Activated T-cell treated with anti-CD3 and anti-CD28 coated beads, Interleukin-2, amount 50 U/mL, for 4 hours (primary cell): ENCODE measurements around the gene KNL1. TPM values are rescaled to one million over a fixed set of nuclear protein-coding genes. Genes with fewer than 3 reads are reported as not detected.
"Not testable (repeated sequence)": the region's sequence is repeated elsewhere in the genome, so short reads cannot be mapped to it uniquely, and the experiment has no call there.

ENCODE experiments used
- ATAC-seq, 2 donors: fragments of 200-7000 bp; cut with Tn5 transposase; one replicate each; pipeline ENCODE4 v1.10.0; 2021
- DNase-seq: peaks from one replicate; pipeline ENCODE4 v3.0.0-alpha.2; 2020
- H3K27me3 Mint-ChIP-seq: one replicate; pipeline ENCODE4 v1.8.0; 2021; ENCODE audit warnings: low read depth, mixed read lengths
- H3K36me3 Mint-ChIP-seq: one replicate; pipeline ENCODE4 v1.8.0; 2022; ENCODE audit warnings: mixed read lengths; ENCODE audit not compliant: insufficient read depth
- H3K4me1 Mint-ChIP-seq: one replicate; pipeline ENCODE4 v1.8.0; 2021; ENCODE audit warnings: low read depth, mixed read lengths
- H3K4me3 Mint-ChIP-seq: one replicate; pipeline ENCODE4 v1.8.0; 2021; ENCODE audit warnings: mild to moderate bottlenecking, moderate library complexity, mixed read lengths
- H3K9me3 Mint-ChIP-seq: one replicate; pipeline ENCODE4 v1.8.0; 2021; ENCODE audit warnings: mixed read lengths
- total RNA-seq, 3 donors: library from RNA; stranded (reverse); gene quantifications; one replicate each; pipeline ENCODE4 v1.2.1, GENCODE V29; 2021

Gene KNL1
- total RNA-seq, 3 donors from 2014 or later: 2.9 to 4.1 (median 3.6) TPM

GRCh38 chr15:40565333-40566238, 28.5 kb upstream of the KNL1 start:
- Mint-ChIP-seq H3K27me3 (no peaks in the 10 kb centered on the region), H3K4me1 (peaks cover 54% of the 10 kb centered on the region), H3K9me3 (no peaks in the 10 kb centered on the region), H3K36me3 (peaks cover 7% of the 10 kb centered on the region), H3K4me3 (peak overlapping the region; percentile 94)
- ATAC-seq: no peak
- DNase-seq: no peak

GRCh38 chr15:40567111-40567510, 26.9 kb upstream of the KNL1 start:
- H3K9me3 Mint-ChIP-seq: no peaks in the 10 kb centered on the region
- DNase-seq (no peak), ATAC-seq (no peak)
- no peak overlapping the region for H3K4me3 Mint-ChIP-seq
- peaks cover 3% of the 10 kb centered on the region for H3K36me3 Mint-ChIP-seq
- H3K4me1 Mint-ChIP-seq: peaks cover 45% of the 10 kb centered on the region
- no peaks in the 10 kb centered on the region for H3K27me3 Mint-ChIP-seq

- H3K9me3 Mint-ChIP-seq: no peaks in the 10 kb centered on the region
- peaks cover 31% of the 10 kb centered on the region for H3K4me1 Mint-ChIP-seq
- no peaks in the 10 kb centered on the region for H3K27me3 Mint-ChIP-seq
- DNase-seq (peak; percentile 89), ATAC-seq (peak; percentile 71 to 73)
- H3K4me3 Mint-ChIP-seq: peak within 1 kb of the TSS; percentile 91
- H3K36me3 Mint-ChIP-seq: peaks cover 13% of the 10 kb centered on the region
Observed at GRCh38 chr15:40569129-40569953, 24.7 kb upstream of the KNL1 start, which contains the start of gene RPUSD2. Gene RPUSD2 (plus strand): TSS chr15:40569299. CDS start chr15:40569338, 39 bp downstream.

GRCh38 chr15:40575113-40575512, 18.9 kb upstream of the KNL1 start:
- Mint-ChIP-seq H3K9me3 (no peaks in the 10 kb centered on the region), H3K4me3 (no peak overlapping the region), H3K36me3 (peaks cover 19% of the 10 kb centered on the region), H3K27me3 (no peaks in the 10 kb centered on the region), H3K4me1 (peaks cover 13% of the 10 kb centered on the region)
- no peak for DNase-seq
- no peak for ATAC-seq

- not testable (repeated sequence) for H3K27me3 Mint-ChIP-seq, H3K4me3 Mint-ChIP-seq, H3K4me1 Mint-ChIP-seq, ATAC-seq, DNase-seq, H3K9me3 Mint-ChIP-seq
- H3K36me3 Mint-ChIP-seq: peaks cover 16% of the 10 kb centered on the region
Observed at GRCh38 chr15:40576914-40577313, 17.1 kb upstream of the KNL1 start.

GRCh38 chr15:40578892-40579291, 15.2 kb upstream of the KNL1 start:
- peaks cover 2% of the 10 kb centered on the region for H3K4me1 Mint-ChIP-seq
- peaks cover 7% of the 10 kb centered on the region for H3K36me3 Mint-ChIP-seq
- no peaks in the 10 kb centered on the region for H3K27me3 Mint-ChIP-seq
- ATAC-seq (no peak), DNase-seq (no peak)
- H3K4me3 Mint-ChIP-seq: no peak overlapping the region
- H3K9me3 Mint-ChIP-seq: no peaks in the 10 kb centered on the region

GRCh38 chr15:40581796-40582195, 12.3 kb upstream of the KNL1 start:
- not testable (repeated sequence) for H3K9me3 Mint-ChIP-seq, H3K27me3 Mint-ChIP-seq, ATAC-seq, DNase-seq, H3K4me1 Mint-ChIP-seq, H3K36me3 Mint-ChIP-seq, H3K4me3 Mint-ChIP-seq

- H3K4me3 Mint-ChIP-seq: no peak overlapping the region
- H3K9me3 Mint-ChIP-seq: no peaks in the 10 kb centered on the region
- H3K36me3 Mint-ChIP-seq: no peaks in the 10 kb centered on the region
- no peaks in the 10 kb centered on the region for H3K27me3 Mint-ChIP-seq
- no peak for DNase-seq
- H3K4me1 Mint-ChIP-seq: no peaks in the 10 kb centered on the region
- no peak for ATAC-seq
Observed at GRCh38 chr15:40582726-40583246, 11.3 kb upstream of the KNL1 start.

GRCh38 chr15:40584191-40584590, 9.9 kb upstream of the KNL1 start:
- no peaks in the 10 kb centered on the region for H3K4me1 Mint-ChIP-seq
- no peak for DNase-seq
- H3K9me3 Mint-ChIP-seq: no peaks in the 10 kb centered on the region
- no peaks in the 10 kb centered on the region for H3K27me3 Mint-ChIP-seq
- H3K36me3 Mint-ChIP-seq: no peaks in the 10 kb centered on the region
- ATAC-seq: no peak
- H3K4me3 Mint-ChIP-seq: no peak overlapping the region

- Mint-ChIP-seq H3K9me3 (no peaks in the 10 kb centered on the region), H3K4me3 (peak overlapping the region; percentile 84), H3K27me3 (peaks cover 4% of the 10 kb centered on the region), H3K36me3 (no peaks in the 10 kb centered on the region), H3K4me1 (peaks cover 27% of the 10 kb centered on the region)
- no peak for ATAC-seq
- no peak for DNase-seq
Observed at GRCh38 chr15:40590667-40591050, 3.4 kb upstream of the KNL1 start.

GRCh38 chr15:40591389-40591788, 2.7 kb upstream of the KNL1 start:
- ATAC-seq (no peak), DNase-seq (no peak)
- peaks cover 27% of the 10 kb centered on the region for H3K4me1 Mint-ChIP-seq
- no peaks in the 10 kb centered on the region for H3K9me3 Mint-ChIP-seq
- no peak overlapping the region for H3K4me3 Mint-ChIP-seq
- H3K36me3 Mint-ChIP-seq: no peaks in the 10 kb centered on the region
- peaks cover 4% of the 10 kb centered on the region for H3K27me3 Mint-ChIP-seq

- H3K9me3 Mint-ChIP-seq: no peaks in the 10 kb centered on the region
- no peak for ATAC-seq
- DNase-seq: no peak
- no peaks in the 10 kb centered on the region for H3K36me3 Mint-ChIP-seq
- peaks cover 4% of the 10 kb centered on the region for H3K27me3 Mint-ChIP-seq
- H3K4me3 Mint-ChIP-seq: peak overlapping the region; percentile 89
- H3K4me1 Mint-ChIP-seq: peaks cover 27% of the 10 kb centered on the region
Observed at GRCh38 chr15:40593165-40593564, 884 bp upstream of the KNL1 start.

- no peaks in the 10 kb centered on the region for H3K36me3 Mint-ChIP-seq
- no peaks in the 10 kb centered on the region for H3K9me3 Mint-ChIP-seq
- peaks cover 4% of the 10 kb centered on the region for H3K27me3 Mint-ChIP-seq
- DNase-seq: no peak
- peak; percentile 61 to 68 for ATAC-seq
- H3K4me1 Mint-ChIP-seq: peaks cover 27% of the 10 kb centered on the region
- H3K4me3 Mint-ChIP-seq: peak overlapping the region; percentile 89
Observed at GRCh38 chr15:40594429-40594836, 384 bp downstream of the KNL1 start.

GRCh38 chr15:40595219-40595618, 1.2 kb downstream of the KNL1 start:
- peaks cover 24% of the 10 kb centered on the region for H3K4me1 Mint-ChIP-seq
- no peaks in the 10 kb centered on the region for H3K36me3 Mint-ChIP-seq
- ATAC-seq (no peak), DNase-seq (no peak)
- peak overlapping the region; percentile 89 for H3K4me3 Mint-ChIP-seq
- H3K27me3 Mint-ChIP-seq: peaks cover 4% of the 10 kb centered on the region
- no peaks in the 10 kb centered on the region for H3K9me3 Mint-ChIP-seq
